ENCODE data around the gene FAM222A. TPM values are rescaled to one million over a fixed set of nuclear protein-coding genes. Genes with fewer than 3 reads are reported as not detected.

The FAM222A gene
- total and polyA plus RNA-seq, 2 of the 4 experiments (the other 2 are of a cell fraction), result under 0.01 to 0.32 TPM

GRCh38 chr12:109680264-109681005 is 33.2 kb upstream of the FAM222A start:
- dilution Hi-C loops (cut with HindIII; ENCODE audit: low sequenced_read_pairs, unreplicated experiment), result no loop called here
- whole genome bisulfite sequencing, 2 experiments (ENCODE audit: extremely low coverage in 2 of 2, insufficient read length in 1 of 2), result no CpG with 5 or more reads among the region's 4 CpGs

More at GRCh38 chr12:109680264-109681005, 33.2 kb upstream of the FAM222A start:
- H4K20me1 ChIP-seq (ENCODE audit: insufficient read depth, low read length), result no peaks in the 10 kb centered on the region
- H2BK15ac ChIP-seq (ENCODE audit: low read depth, low read length), result no peak overlapping the region
- no peak overlapping the region for H4K91ac ChIP-seq (ENCODE audit: insufficient read depth, low read depth, low read length)
- H3K27ac ChIP-seq (ENCODE audit: insufficient read depth, low read length), result no peak overlapping the region
- no peak overlapping the region for H4K5ac ChIP-seq (ENCODE audit: low read depth, low read length)
- intact Hi-C loops (cut with micrococcal nuclease), result no loop called here
- no peak overlapping the region for H3K4me3 ChIP-seq (ENCODE audit: insufficient read depth, low read depth, low read length)
- BruUV-seq (replicated peaks), result no TSS peak
- no peaks in the 10 kb centered on the region for H3K79me1 ChIP-seq (ENCODE audit: low read depth in 1 of 2, low read length in 2 of 2)
- ChIA-PET POLR2A (ENCODE audit: unreplicated experiment) (no interaction called here), CTCF (no interaction called here)
- no peak for ATAC-seq (ENCODE audit: low read depth)
- no peak overlapping the region for H2BK120ac ChIP-seq (ENCODE audit: low read depth, low read length)
- no peak for DNase-seq
- H3K4me2 ChIP-seq (ENCODE audit: low read depth, low read length), result no peak overlapping the region
- H2BK20ac ChIP-seq (ENCODE audit: low read depth, low read length), result no peak overlapping the region
- no peak overlapping the region for H3K9ac ChIP-seq (ENCODE audit: low read depth, low read length)
- H3K27me3 ChIP-seq (ENCODE audit: control insufficient read depth, insufficient read depth, low read length), result peaks cover 30% of the 10 kb centered on the region
- H3K18ac ChIP-seq (ENCODE audit: low read depth, low read length), result no peak overlapping the region
- no peaks in the 10 kb centered on the region for H3K9me3 ChIP-seq (ENCODE audit: control insufficient read depth, insufficient read depth, low read length)
- H2BK5ac ChIP-seq (ENCODE audit: low read depth, low read length, poor library complexity, severe bottlenecking), result no peak overlapping the region
- no peak overlapping the region for H2AFZ ChIP-seq (replicated peaks; ENCODE audit: low read length, poor library complexity)
- in situ Hi-C loops (cut with MboI; ENCODE audit: low sequenced_read_pairs), result no loop called here
- no peak overlapping the region for H3K23ac ChIP-seq (ENCODE audit: low read depth, low read length)
- H3K14ac ChIP-seq (replicated peaks; ENCODE audit: low read depth, low read length), result no peak overlapping the region
- H3K9me1 ChIP-seq (ENCODE audit: insufficient read depth, low read length), result no peaks in the 10 kb centered on the region
- H3K4me1 ChIP-seq (ENCODE audit: control insufficient read depth, insufficient read depth, low read length), result no peaks in the 10 kb centered on the region
- H2AK9ac ChIP-seq (replicated peaks; ENCODE audit: low read depth, low read length, poor library complexity), result no peak overlapping the region
- H3K4ac ChIP-seq (ENCODE audit: low read depth, low read length), result no peak overlapping the region
- TF ChIP-seq, protein P1, sequence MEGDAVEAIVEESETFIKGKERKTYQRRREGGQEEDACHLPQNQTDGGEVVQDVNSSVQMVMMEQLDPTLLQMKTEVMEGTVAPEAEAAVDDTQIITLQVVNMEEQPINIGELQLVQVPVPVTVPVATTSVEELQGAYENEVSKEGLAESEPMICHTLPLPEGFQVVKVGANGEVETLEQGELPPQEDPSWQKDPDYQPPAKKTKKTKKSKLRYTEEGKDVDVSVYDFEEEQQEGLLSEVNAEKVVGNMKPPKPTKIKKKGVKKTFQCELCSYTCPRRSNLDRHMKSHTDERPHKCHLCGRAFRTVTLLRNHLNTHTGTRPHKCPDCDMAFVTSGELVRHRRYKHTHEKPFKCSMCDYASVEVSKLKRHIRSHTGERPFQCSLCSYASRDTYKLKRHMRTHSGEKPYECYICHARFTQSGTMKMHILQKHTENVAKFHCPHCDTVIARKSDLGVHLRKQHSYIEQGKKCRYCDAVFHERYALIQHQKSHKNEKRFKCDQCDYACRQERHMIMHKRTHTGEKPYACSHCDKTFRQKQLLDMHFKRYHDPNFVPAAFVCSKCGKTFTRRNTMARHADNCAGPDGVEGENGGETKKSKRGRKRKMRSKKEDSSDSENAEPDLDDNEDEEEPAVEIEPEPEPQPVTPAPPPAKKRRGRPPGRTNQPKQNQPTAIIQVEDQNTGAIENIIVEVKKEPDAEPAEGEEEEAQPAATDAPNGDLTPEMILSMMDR (conservative IDR thresholded peaks at IDR 0.05; ENCODE audit: low read depth, low read length), result no peak
- no peak for TF ChIP-seq MXI1 (IDR thresholded peaks at IDR 0.05; ENCODE audit: borderline replicate concordance, low read depth, low read length)
- TF ChIP-seq ELK1 (IDR thresholded peaks at IDR 0.05; ENCODE audit: borderline replicate concordance, low read depth, low read length), result no peak
- no peak for TF ChIP-seq MAFK (IDR thresholded peaks at IDR 0.05; ENCODE audit: low read depth, low read length)
- no peak for TF ChIP-seq NFE2L2 (IDR thresholded peaks at IDR 0.05; ENCODE audit: low read depth, low read length)
- no peak for TF ChIP-seq SMC3 (IDR thresholded peaks at IDR 0.05; ENCODE audit: low read depth, low read length)
- H4K8ac ChIP-seq (ENCODE audit: low read depth in 2 of 2, low read length in 2 of 2), result no peak overlapping the region
- no peak overlapping the region for H3K56ac ChIP-seq (ENCODE audit: extremely low read depth, insufficient read depth, low read length)
- H2AK5ac ChIP-seq (ENCODE audit: low read depth, low read length), result no peak overlapping the region
- H3K36me3 ChIP-seq (ENCODE audit: control insufficient read depth, insufficient read depth, low read length), result no peaks in the 10 kb centered on the region
